HEK293 (cell line): Measurements from ENCODE around the gene CDH23.

ENCODE experiments used
- CTCF ChIA-PET: fragments of 350-600 bp; formaldehyde crosslinking; extraction: SDS; loops from one replicate; lab custom pipeline; 2021; ENCODE audit warnings: antibody characterized with exemption; lab: Yijun Ruan, JAX
- POLR2A ChIA-PET: fragments of 300-600 bp; formaldehyde crosslinking; extraction: SDS; loops from one replicate; lab custom pipeline; 2020; ENCODE audit warnings: antibody characterized with exemption, inconsistent platforms; lab: Yijun Ruan, JAX
- H3K27ac ChIP-seq: fragments of 200-500 bp; sonication (Bioruptor generic); 2 replicates; pipeline ENCODE4 v1.5.1; 2014; ENCODE audit warnings: low read depth, low read length, control low read depth, inconsistent platforms; ENCODE audit errors: extremely low read depth
- H3K36me3 ChIP-seq, 2 experiments: fragments of 200-500 bp in 1 of 2; sonication (Bioruptor generic) in 1 of 2; 1 replicate in 1 of 2; 2 replicates in 1 of 2; pipeline ENCODE4 v1.5.1; 2014 to 2017; ENCODE audit warnings: inconsistent platforms in 2 of 2, low read length in 2 of 2; ENCODE audit not compliant: control insufficient read depth in 2 of 2, insufficient read depth in 1 of 2
- H3K4me1 ChIP-seq: fragments of 200-500 bp; sonication (Bioruptor generic); 2 replicates; pipeline ENCODE4 v1.5.1; 2014; ENCODE audit warnings: mild to moderate bottlenecking, low read length, inconsistent platforms; ENCODE audit not compliant: control insufficient read depth, insufficient read depth
- H3K4me3 ChIP-seq: 2 replicates; pipeline ENCODE4 v1.5.1; 2011; ENCODE audit warnings: low read depth, mild to moderate bottlenecking, control low read depth, low read length, moderate library complexity
- H3K9me3 ChIP-seq: fragments of 200-500 bp; sonication (Bioruptor generic); 2 replicates; pipeline ENCODE4 v1.5.1; 2014; ENCODE audit warnings: low read depth, low read length, inconsistent platforms; ENCODE audit not compliant: control insufficient read depth, insufficient read depth
- CTCF ChIP-seq: fragments of 450-650 bp; formaldehyde crosslinking; IDR thresholded peaks from 2 replicates; pipeline ENCODE4 v1.5.1; 2016; ENCODE audit warnings: missing biosample characterization, missing genetic modification characterization
- PRDM10 ChIP-seq: fragments of 450-650 bp; formaldehyde crosslinking; IDR thresholded peaks from 2 replicates; pipeline ENCODE4 v1.5.1; 2016; ENCODE audit warnings: missing biosample characterization, missing genetic modification characterization
- SALL2 ChIP-seq: fragments of 450-650 bp; formaldehyde crosslinking; IDR thresholded peaks from 2 replicates; pipeline ENCODE4 v1.5.0; 2017; ENCODE audit warnings: missing biosample characterization, mild to moderate bottlenecking, missing genetic modification characterization, borderline replicate concordance
- YY2 ChIP-seq: fragments of 450-650 bp; formaldehyde crosslinking; IDR thresholded peaks from 2 replicates; pipeline ENCODE4 v1.5.1; 2016; ENCODE audit warnings: missing biosample characterization, missing genetic modification characterization
- ZBTB21 ChIP-seq: fragments of 450-650 bp; formaldehyde crosslinking; IDR thresholded peaks from 2 replicates; pipeline ENCODE4 v1.5.1; 2017; ENCODE audit warnings: missing biosample characterization, missing genetic modification characterization
- ZBTB48 ChIP-seq: fragments of 450-650 bp; formaldehyde crosslinking; IDR thresholded peaks from 2 replicates; pipeline ENCODE4 v1.5.1; 2016; ENCODE audit warnings: missing biosample characterization, missing genetic modification characterization
- ZBTB49 ChIP-seq: fragments of 450-650 bp; formaldehyde crosslinking; IDR thresholded peaks from 2 replicates; pipeline ENCODE4 v1.5.1; 2016; ENCODE audit warnings: missing biosample characterization, missing genetic modification characterization, low read depth
- ZFHX2 ChIP-seq: fragments of 450-650 bp; formaldehyde crosslinking; conservative IDR thresholded peaks from 2 replicates; pipeline ENCODE4 v1.5.1; 2016; ENCODE audit warnings: missing biosample characterization, missing genetic modification characterization
- ZNF202 ChIP-seq: fragments of 450-650 bp; formaldehyde crosslinking; IDR thresholded peaks from 2 replicates; pipeline ENCODE4 v1.5.1; 2016; ENCODE audit warnings: missing biosample characterization, missing genetic modification characterization, borderline replicate concordance
- ZNF266 ChIP-seq: fragments of 450-650 bp; formaldehyde crosslinking; IDR thresholded peaks from 2 replicates; pipeline ENCODE4 v1.5.1; 2016; ENCODE audit warnings: missing biosample characterization, missing genetic modification characterization, low read depth
- ZNF311 ChIP-seq: fragments of 450-650 bp; formaldehyde crosslinking; IDR thresholded peaks from 2 replicates; pipeline ENCODE4 v1.5.1; 2017; ENCODE audit warnings: missing biosample characterization, missing genetic modification characterization, borderline replicate concordance
- ZNF324 ChIP-seq: fragments of 450-650 bp; formaldehyde crosslinking; IDR thresholded peaks from 2 replicates; pipeline ENCODE4 v1.5.1; 2016; ENCODE audit warnings: missing biosample characterization, missing genetic modification characterization
- ZNF335 ChIP-seq: fragments of 450-650 bp; formaldehyde crosslinking; conservative IDR thresholded peaks from 2 replicates; pipeline ENCODE4 v1.5.1; 2016; ENCODE audit warnings: missing biosample characterization, missing genetic modification characterization
- ZNF37A ChIP-seq: fragments of 450-650 bp; IDR thresholded peaks from 2 replicates; pipeline ENCODE4 v1.5.1; 2018; ENCODE audit warnings: missing biosample characterization, missing genetic modification characterization
- ZNF404 ChIP-seq: fragments of 450-650 bp; formaldehyde crosslinking; IDR thresholded peaks from 2 replicates; pipeline ENCODE4 v1.5.1; 2017; ENCODE audit warnings: missing biosample characterization, missing genetic modification characterization
- ZNF433 ChIP-seq: fragments of 450-650 bp; formaldehyde crosslinking; IDR thresholded peaks from 2 replicates; pipeline ENCODE4 v1.5.1; 2016; ENCODE audit warnings: missing biosample characterization, missing genetic modification characterization, low read depth
- ZNF473 ChIP-seq: fragments of 450-650 bp; formaldehyde crosslinking; IDR thresholded peaks from 2 replicates; pipeline ENCODE4 v1.5.1; 2017; ENCODE audit warnings: missing biosample characterization, missing genetic modification characterization
- ZNF521 ChIP-seq: fragments of 450-650 bp; formaldehyde crosslinking; IDR thresholded peaks from 2 replicates; pipeline ENCODE4 v1.5.1; 2017; ENCODE audit warnings: missing biosample characterization, mild to moderate bottlenecking, missing genetic modification characterization
- ZNF654 ChIP-seq: fragments of 450-650 bp; formaldehyde crosslinking; IDR thresholded peaks from 2 replicates; pipeline ENCODE4 v1.5.1; 2016; ENCODE audit warnings: low read depth, missing biosample characterization, missing genetic modification characterization
- ZNF76 ChIP-seq: fragments of 450-650 bp; formaldehyde crosslinking; IDR thresholded peaks from 2 replicates; pipeline ENCODE4; 2016; ENCODE audit warnings: low read depth, missing biosample characterization, missing genetic modification characterization, borderline replicate concordance
- ZNF768 ChIP-seq: fragments of 450-650 bp; formaldehyde crosslinking; IDR thresholded peaks from 2 replicates; pipeline ENCODE4 v1.5.1; 2018; ENCODE audit warnings: missing biosample characterization, mild to moderate bottlenecking, missing genetic modification characterization
- ZNF785 ChIP-seq: fragments of 450-650 bp; formaldehyde crosslinking; IDR thresholded peaks from 2 replicates; pipeline ENCODE4 v1.5.1; 2016; ENCODE audit warnings: missing biosample characterization, missing genetic modification characterization
- TF ChIP-seq, protein P1 (sequence below): fragments of 450-650 bp; formaldehyde crosslinking; IDR thresholded peaks from 2 replicates; pipeline ENCODE4 v1.5.1; 2016; ENCODE audit warnings: missing biosample characterization, missing genetic modification characterization
- TF ChIP-seq, protein P2 (sequence below): fragments of 450-650 bp; formaldehyde crosslinking; IDR thresholded peaks from 2 replicates; pipeline ENCODE4; 2016; ENCODE audit warnings: missing biosample characterization, missing genetic modification characterization

Gene CDH23

DNA sequence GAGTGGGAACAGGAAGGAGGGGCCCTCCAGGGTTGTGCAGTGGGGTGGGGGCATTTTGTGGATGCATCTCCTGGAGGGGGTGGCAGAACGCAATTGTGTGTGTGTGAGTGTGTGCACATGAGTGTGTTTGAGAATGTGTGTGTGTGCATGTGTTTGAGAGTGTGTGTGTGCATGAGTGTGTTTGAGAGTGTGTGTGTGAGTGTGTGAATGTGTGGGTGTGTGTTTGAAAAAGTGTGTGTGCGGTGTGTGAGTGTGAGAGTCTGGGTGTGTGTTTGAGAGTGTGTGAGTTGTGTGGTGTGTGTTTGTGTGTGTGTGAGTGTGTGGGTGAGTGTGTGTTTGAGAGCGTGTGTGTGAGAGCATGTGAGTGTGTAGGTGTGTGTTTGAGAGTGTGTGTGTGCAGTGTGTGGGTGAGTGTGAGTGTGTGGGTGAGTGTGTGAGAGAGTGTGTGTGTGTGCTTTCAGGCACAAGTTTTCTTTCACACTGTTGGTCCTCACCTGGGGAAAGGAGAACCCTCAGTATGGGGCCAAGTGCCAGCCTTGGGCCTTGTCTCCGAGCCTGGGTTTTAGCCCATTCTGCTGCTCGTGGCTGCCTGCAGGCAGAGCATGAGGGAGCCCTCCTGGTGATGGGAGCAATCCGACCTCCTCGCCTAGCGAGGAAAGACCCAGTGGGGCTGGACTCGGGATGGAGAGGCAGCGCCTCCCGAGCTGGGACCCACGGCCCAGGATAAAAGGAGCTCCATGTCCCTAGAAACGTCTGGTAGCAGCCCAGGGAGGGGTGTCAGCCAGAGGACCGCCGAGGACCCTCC, 35.6 kb downstream of the CDH23 start:
- no peak overlapping the region for H3K27ac ChIP-seq
- ChIA-PET CTCF (interaction anchor here (0.7 to 1.2 kb wide), 2 partner anchors 9 to 80 kb away, joined by 3 to 5 read pairs; no protein-coding TSS in a partner anchor), POLR2A (no interaction called here)
- H3K4me3 ChIP-seq = no peak overlapping the region
- no peaks in the 10 kb centered on the region for H3K36me3 ChIP-seq
- no peaks in the 10 kb centered on the region for H3K9me3 ChIP-seq
- no peaks in the 10 kb centered on the region for H3K4me1 ChIP-seq
- TF ChIP-seq ZNF654 (tag by site-specific recombination) (no peak), ZBTB21 (no peak), ZNF311 (tag by site-specific recombination) (0 out of 2 replicates have a peak, but pooled peaks have one; percentile 71), CTCF (tag by site-specific recombination) (peak; percentile 4; the same call in 1 of the 2 replicates), ZNF404 (tag by site-specific recombination) (no peak), ZNF335 (tag by site-specific recombination) (no peak), SALL2 (tag by site-specific recombination) (0 out of 2 replicates have a peak, but pooled peaks have one; percentile 50), ZNF37A (no peak), ZNF76 (tag by site-specific recombination) (no peak), YY2 (tag by site-specific recombination) (no peak), ZNF324 (tag by site-specific recombination) (no peak), ZBTB48 (tag by site-specific recombination) (no peak), ZNF202 (tag by site-specific recombination) (no peak), PRDM10 (tag by site-specific recombination) (no peak), ZNF768 (tag by site-specific recombination) (no peak), ZBTB49 (no peak), ZNF521 (tag by site-specific recombination) (0 out of 2 replicates have a peak, but pooled peaks have one; percentile 85), ZFHX2 (tag by site-specific recombination) (peak; percentile 100), ZNF473 (tag by site-specific recombination) (peak; percentile 76; the same call in 1 of the 2 replicates), ZNF266 (tag by site-specific recombination) (0 out of 2 replicates have a peak, but pooled peaks have one; percentile 49), ZNF785 (tag by site-specific recombination) (no peak), ZNF433 (tag by site-specific recombination) (no peak)
- TF ChIP-seq, protein P1, sequence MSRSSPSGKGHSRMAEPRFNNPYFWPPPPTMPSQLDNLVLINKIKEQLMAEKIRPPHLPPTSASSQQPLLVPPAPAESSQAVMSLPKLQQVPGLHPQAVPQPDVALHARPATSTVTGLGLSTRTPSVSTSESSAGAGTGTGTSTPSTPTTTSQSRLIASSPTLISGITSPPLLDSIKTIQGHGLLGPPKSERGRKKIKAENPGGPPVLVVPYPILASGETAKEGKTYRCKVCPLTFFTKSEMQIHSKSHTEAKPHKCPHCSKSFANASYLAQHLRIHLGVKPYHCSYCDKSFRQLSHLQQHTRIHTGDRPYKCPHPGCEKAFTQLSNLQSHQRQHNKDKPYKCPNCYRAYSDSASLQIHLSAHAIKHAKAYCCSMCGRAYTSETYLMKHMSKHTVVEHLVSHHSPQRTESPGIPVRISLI (tag by site-specific recombination) = no peak
- TF ChIP-seq, protein P2, sequence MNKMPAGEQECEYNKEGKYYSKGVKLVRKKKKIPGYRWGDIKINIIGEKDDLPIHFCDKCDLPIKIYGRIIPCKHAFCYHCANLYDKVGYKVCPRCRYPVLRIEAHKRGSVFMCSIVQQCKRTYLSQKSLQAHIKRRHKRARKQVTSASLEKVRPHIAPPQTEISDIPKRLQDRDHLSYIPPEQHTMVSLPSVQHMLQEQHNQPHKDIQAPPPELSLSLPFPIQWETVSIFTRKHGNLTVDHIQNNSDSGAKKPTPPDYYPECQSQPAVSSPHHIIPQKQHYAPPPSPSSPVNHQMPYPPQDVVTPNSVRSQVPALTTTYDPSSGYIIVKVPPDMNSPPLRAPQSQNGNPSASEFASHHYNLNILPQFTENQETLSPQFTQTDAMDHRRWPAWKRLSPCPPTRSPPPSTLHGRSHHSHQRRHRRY (tag by site-specific recombination) = peak; percentile 49; the same call in 1 of the 2 replicates
